HUES64 (cell line): ENCODE results near the gene SUGCT.
"Not testable (repeated sequence)": the region's sequence is repeated elsewhere in the genome, so short reads cannot be mapped to it uniquely, and the experiment has no call there.

Experiments
- H3K27ac ChIP-seq: 2 replicates; pipeline ENCODE4 v1.7.0; 2013; ENCODE audit warnings: low read depth, low read length, inconsistent platforms
- H3K27me3 ChIP-seq: 2 replicates; pipeline ENCODE4 v1.6.1; 2013; ENCODE audit warnings: mild to moderate bottlenecking, low read length; ENCODE audit not compliant: insufficient read depth
- H3K36me3 ChIP-seq: 2 replicates; pipeline ENCODE4 v1.6.1; 2013; ENCODE audit warnings: mild to moderate bottlenecking, low read length; ENCODE audit not compliant: insufficient read depth
- H3K4me1 ChIP-seq: 2 replicates; pipeline ENCODE4 v1.6.1; 2013; ENCODE audit warnings: mild to moderate bottlenecking, low read length, moderate library complexity; ENCODE audit not compliant: insufficient read depth
- H3K4me3 ChIP-seq: 2 replicates; pipeline ENCODE4 v1.5.1; 2013; ENCODE audit warnings: mild to moderate bottlenecking, low read length, moderate library complexity
- H3K9ac ChIP-seq: 2 replicates; pipeline ENCODE4 v1.6.1; 2013; ENCODE audit warnings: mild to moderate bottlenecking, low read depth, low read length
- H3K9me3 ChIP-seq: 2 replicates; pipeline ENCODE4 v1.6.1; 2013; ENCODE audit warnings: low read depth, low read length; ENCODE audit not compliant: insufficient read depth
- WGBS: fragments of 150-250, 120-280 bp; methylation state at CpG from one replicate; pipeline ENCODE4 v1.1.7; 2013; ENCODE audit warnings: missing lambda C conversion rate; 5-methylcytosine and 5-hydroxymethylcytosine counted together

The SUGCT gene

GRCh38 chr7:40602351-40602750 lies 467.5 kb downstream of the SUGCT start:
- H3K27ac ChIP-seq, H3K27me3 ChIP-seq, H3K4me1 ChIP-seq, H3K9ac ChIP-seq, H3K36me3 ChIP-seq, H3K4me3 ChIP-seq, H3K9me3 ChIP-seq: not testable (repeated sequence)
- WGBS = 90% methylated on average over 2 of the region's 2 CpGs

GRCh38 chr7:40604601-40605438 lies 470.0 kb downstream of the SUGCT start:
- Histone ChIP-seq H3K4me3 (no peak overlapping the region), H3K27ac (no peak overlapping the region)
- WGBS = 31% methylated on average over 15 of the region's 17 CpGs

GRCh38 chr7:40608321-40609075 lies 473.7 kb downstream of the SUGCT start:
- no peaks in the 10 kb centered on the region for H3K9me3 ChIP-seq
- no peak overlapping the region for H3K27ac ChIP-seq
- H3K27me3 ChIP-seq = no peaks in the 10 kb centered on the region
- H3K4me3 ChIP-seq = no peak overlapping the region
- H3K9ac ChIP-seq = no peak overlapping the region
- no peaks in the 10 kb centered on the region for H3K36me3 ChIP-seq
- WGBS = 93% methylated on average over 4 of the region's 5 CpGs
- H3K4me1 ChIP-seq = no peaks in the 10 kb centered on the region

More at GRCh38 chr7:40604601-40605438, 470.0 kb downstream of the SUGCT start:
- Histone ChIP-seq H3K27me3 (no peaks in the 10 kb centered on the region), H3K36me3 (no peaks in the 10 kb centered on the region), H3K9ac (no peak overlapping the region), H3K4me1 (no peaks in the 10 kb centered on the region), H3K9me3 (no peaks in the 10 kb centered on the region)

- Histone ChIP-seq H3K4me1 (no peaks in the 10 kb centered on the region), H3K36me3 (no peaks in the 10 kb centered on the region), H3K4me3 (no peak overlapping the region), H3K9me3 (no peaks in the 10 kb centered on the region), H3K27ac (no peak overlapping the region), H3K27me3 (no peaks in the 10 kb centered on the region), H3K9ac (no peak overlapping the region)
- 95% methylated on average over 4 of the region's 4 CpGs for WGBS
These were observed 475.7 kb downstream of the SUGCT start for GRCh38 chr7:40610461-40610860.

- no peak overlapping the region for H3K4me3 ChIP-seq
- no peak overlapping the region for H3K27ac ChIP-seq
- no peaks in the 10 kb centered on the region for H3K27me3 ChIP-seq
- H3K36me3 ChIP-seq = no peaks in the 10 kb centered on the region
- WGBS = 100% methylated on average over 1 of the region's 2 CpGs
- H3K4me1 ChIP-seq = no peaks in the 10 kb centered on the region
- H3K9me3 ChIP-seq = no peaks in the 10 kb centered on the region
- no peak overlapping the region for H3K9ac ChIP-seq
These were observed 476.5 kb downstream of the SUGCT start for GRCh38 chr7:40611095-40611871.

- no peaks in the 10 kb centered on the region for H3K27me3 ChIP-seq
- no peaks in the 10 kb centered on the region for H3K9me3 ChIP-seq
- no peaks in the 10 kb centered on the region for H3K4me1 ChIP-seq
- H3K27ac ChIP-seq = no peak overlapping the region
- H3K36me3 ChIP-seq = no peaks in the 10 kb centered on the region
- no peak overlapping the region for H3K4me3 ChIP-seq
- 83% methylated on average over 2 of the region's 2 CpGs for WGBS
- H3K9ac ChIP-seq = no peak overlapping the region
These were observed 477.5 kb downstream of the SUGCT start for GRCh38 chr7:40612298-40612697.

- no peak overlapping the region for H3K9ac ChIP-seq
- H3K27ac ChIP-seq = no peak overlapping the region
- H3K27me3 ChIP-seq = no peaks in the 10 kb centered on the region
- H3K9me3 ChIP-seq = no peaks in the 10 kb centered on the region
- H3K36me3 ChIP-seq = no peaks in the 10 kb centered on the region
- no peaks in the 10 kb centered on the region for H3K4me1 ChIP-seq
- no peak overlapping the region for H3K4me3 ChIP-seq
- WGBS = 89% methylated on average over 1 of the region's 1 CpG
These were observed 484.8 kb downstream of the SUGCT start for GRCh38 chr7:40619647-40620046.

- Histone ChIP-seq H3K4me3 (no peak overlapping the region), H3K27me3 (no peaks in the 10 kb centered on the region), H3K9ac (no peak overlapping the region), H3K9me3 (no peaks in the 10 kb centered on the region), H3K27ac (no peak overlapping the region), H3K4me1 (no peaks in the 10 kb centered on the region), H3K36me3 (no peaks in the 10 kb centered on the region)
- WGBS = 94% methylated on average over 4 of the region's 4 CpGs
These were observed 486.8 kb downstream of the SUGCT start for GRCh38 chr7:40621592-40621998.

- 94% methylated on average over 3 of the region's 3 CpGs for WGBS
- no peaks in the 10 kb centered on the region for H3K4me1 ChIP-seq
- H3K4me3 ChIP-seq = no peak overlapping the region
- H3K36me3 ChIP-seq = no peaks in the 10 kb centered on the region
- no peak overlapping the region for H3K9ac ChIP-seq
- H3K9me3 ChIP-seq = no peaks in the 10 kb centered on the region
- H3K27me3 ChIP-seq = no peaks in the 10 kb centered on the region
- no peak overlapping the region for H3K27ac ChIP-seq
These were observed 488.2 kb downstream of the SUGCT start for GRCh38 chr7:40622941-40623501.

- Histone ChIP-seq H3K27me3 (no peaks in the 10 kb centered on the region), H3K27ac (no peak overlapping the region), H3K9ac (no peak overlapping the region), H3K36me3 (no peaks in the 10 kb centered on the region), H3K4me3 (no peak overlapping the region), H3K9me3 (no peaks in the 10 kb centered on the region), H3K4me1 (no peaks in the 10 kb centered on the region)
- 93% methylated on average over 2 of the region's 2 CpGs for WGBS
These were observed 489.1 kb downstream of the SUGCT start for GRCh38 chr7:40623863-40624262.

- H3K9ac ChIP-seq, H3K27ac ChIP-seq, H3K9me3 ChIP-seq, H3K4me3 ChIP-seq, H3K27me3 ChIP-seq, H3K36me3 ChIP-seq, H3K4me1 ChIP-seq: not testable (repeated sequence)
- 96% methylated on average over 1 of the region's 1 CpG for WGBS
These were observed 492.6 kb downstream of the SUGCT start for GRCh38 chr7:40627361-40627760.
